Upper lobe of left lung (tissue), 6 donors: ENCODE measurements around the gene CRYBG1. TPM values are rescaled to one million over a fixed set of nuclear protein-coding genes. Genes with fewer than 3 reads are reported as not detected.

ENCODE experiments used
- ATAC-seq, 2 donors: fragments of 200-7000 bp; cut with Tn5 transposase; one replicate each; pipeline ENCODE4 v1.9.1; 2022; ENCODE audit warnings: mild to moderate bottlenecking in 2 of 2, moderate library complexity in 2 of 2; ENCODE audit not compliant: low FRiP score in 2 of 2
- DNase-seq, 2 donors: peaks; one replicate each; pipeline ENCODE4 v3.0.0-alpha.2; 2019 to 2020
- H3K27ac ChIP-seq, 4 donors: fragments of 200-600 bp; sonication (generic); one replicate each; pipeline ENCODE4 v1.5.1; 2016 to 2019
- H3K27me3 ChIP-seq, 4 donors: fragments of 200-600 bp; sonication (generic); one replicate each; pipeline ENCODE4 v1.5.1; 2017 to 2019
- H3K36me3 ChIP-seq, 4 donors: fragments of 200-600 bp; sonication (generic); one replicate each; pipeline ENCODE4 v1.5.1; 2016 to 2019
- H3K4me1 ChIP-seq, 4 donors: fragments of 200-600 bp; sonication (generic); one replicate each; pipeline ENCODE4 v1.5.1; 2018 to 2019
- H3K4me3 ChIP-seq, 4 donors: fragments of 200-600 bp; sonication (generic); one replicate each; pipeline ENCODE4 v1.5.1; 2017 to 2019; ENCODE audit warnings: mild to moderate bottlenecking in 2 of 4, moderate library complexity in 1 of 4
- H3K9me3 ChIP-seq, 4 donors: fragments of 200-600 bp; sonication (generic); one replicate each; pipeline ENCODE4 v1.5.1; 2018 to 2019
- EP300 ChIP-seq, 4 donors: sonication (generic); formaldehyde crosslinking; IDR thresholded peaks; one replicate each; pipeline ENCODE4 v1.5.1; 2017; ENCODE audit warnings: antibody characterized with exemption in 4 of 4, control low read depth in 2 of 4
- POLR2A ChIP-seq, 4 donors: fragments of 450-650 bp; IDR thresholded peaks; one replicate each; pipeline ENCODE4 v1.5.1; 2016 to 2017; ENCODE audit warnings: antibody characterized with exemption in 4 of 4, mild to moderate bottlenecking in 2 of 4
- POLR2AphosphoS5 ChIP-seq, 2 donors: sonication (generic); formaldehyde crosslinking; IDR thresholded peaks; one replicate each; pipeline ENCODE4 v1.5.1; 2017; ENCODE audit warnings: antibody characterized with exemption in 2 of 2
- WGBS, 2 donors: methylation state at CpG; one replicate each; pipeline ENCODE4 v1.1.5; 2017 to 2018; 5-methylcytosine and 5-hydroxymethylcytosine counted together
- total RNA-seq, 6 donors: library from RNA; depleted of rRNA in 4 of 6; stranded (reverse); fragments of >200 nt in 4 of 6; gene quantifications; one replicate each; pipeline versions ENCODE4 v1.1.0 to v1.2.1, GENCODE V29; 2016 to 2021
- TF ChIP-seq, protein P1 (sequence below), 6 experiments: fragments of 450-650 bp in 4 of 6; fragments of 200-600 bp in 2 of 6; sonication (generic) in 2 of 6; IDR thresholded peaks; one replicate each; pipeline ENCODE4 v1.5.1; 2016 to 2019; ENCODE audit warnings: antibody characterized with exemption in 6 of 6
- donor health status: DM: no; HTN: no; CAD: no; lungs with moderate emphysema.
- donor health status: DM: no; HTN: yes; CAD: no; lungs with severe emphysema.

CRYBG1 gene
- total RNA-seq, 6 donors from 2014 or later: 17.8 to 35.1 (median 25.5) TPM

- Histone ChIP-seq H3K4me3 (no peak overlapping the region), H3K4me1 (no peaks in the 10 kb centered on the region), H3K9me3 (no peaks in the 10 kb centered on the region), H3K36me3 (no peaks in the 10 kb centered on the region), H3K27me3 (no peaks in the 10 kb centered on the region), H3K27ac (no peak overlapping the region)
- TF ChIP-seq, protein P1, sequence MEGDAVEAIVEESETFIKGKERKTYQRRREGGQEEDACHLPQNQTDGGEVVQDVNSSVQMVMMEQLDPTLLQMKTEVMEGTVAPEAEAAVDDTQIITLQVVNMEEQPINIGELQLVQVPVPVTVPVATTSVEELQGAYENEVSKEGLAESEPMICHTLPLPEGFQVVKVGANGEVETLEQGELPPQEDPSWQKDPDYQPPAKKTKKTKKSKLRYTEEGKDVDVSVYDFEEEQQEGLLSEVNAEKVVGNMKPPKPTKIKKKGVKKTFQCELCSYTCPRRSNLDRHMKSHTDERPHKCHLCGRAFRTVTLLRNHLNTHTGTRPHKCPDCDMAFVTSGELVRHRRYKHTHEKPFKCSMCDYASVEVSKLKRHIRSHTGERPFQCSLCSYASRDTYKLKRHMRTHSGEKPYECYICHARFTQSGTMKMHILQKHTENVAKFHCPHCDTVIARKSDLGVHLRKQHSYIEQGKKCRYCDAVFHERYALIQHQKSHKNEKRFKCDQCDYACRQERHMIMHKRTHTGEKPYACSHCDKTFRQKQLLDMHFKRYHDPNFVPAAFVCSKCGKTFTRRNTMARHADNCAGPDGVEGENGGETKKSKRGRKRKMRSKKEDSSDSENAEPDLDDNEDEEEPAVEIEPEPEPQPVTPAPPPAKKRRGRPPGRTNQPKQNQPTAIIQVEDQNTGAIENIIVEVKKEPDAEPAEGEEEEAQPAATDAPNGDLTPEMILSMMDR (IDR thresholded peaks at IDR 0.05): no peak
- TF ChIP-seq POLR2A (IDR thresholded peaks at IDR 0.05) (no peak), EP300 (IDR thresholded peaks at IDR 0.05) (no peak), POLR2AphosphoS5 (IDR thresholded peaks at IDR 0.05) (no peak)
- no peak for ATAC-seq
- no peak for DNase-seq
Measured at GRCh38 chr6:106461084-106461483, 100.6 kb downstream of the CRYBG1 start.

GRCh38 chr6:106462923-106463557 is 102.5 kb downstream of the CRYBG1 start:
- H3K36me3 ChIP-seq: no peaks in the 10 kb centered on the region
- TF ChIP-seq POLR2A (IDR thresholded peaks at IDR 0.05) (no peak), POLR2AphosphoS5 (IDR thresholded peaks at IDR 0.05) (no peak), EP300 (IDR thresholded peaks at IDR 0.05) (no peak)
- TF ChIP-seq, protein P1 (IDR thresholded peaks at IDR 0.05): no peak
- DNase-seq (no peak), ATAC-seq (no peak)
- 91 to 100% methylated on average over 2 of the region's 2 CpGs for WGBS, 2 donors
- H3K4me1 ChIP-seq: no peaks in the 10 kb centered on the region
- H3K9me3 ChIP-seq: no peaks in the 10 kb centered on the region
- H3K27me3 ChIP-seq: no peaks in the 10 kb centered on the region
- no peak overlapping the region for H3K4me3 ChIP-seq
- H3K27ac ChIP-seq: no peak overlapping the region

DNA sequence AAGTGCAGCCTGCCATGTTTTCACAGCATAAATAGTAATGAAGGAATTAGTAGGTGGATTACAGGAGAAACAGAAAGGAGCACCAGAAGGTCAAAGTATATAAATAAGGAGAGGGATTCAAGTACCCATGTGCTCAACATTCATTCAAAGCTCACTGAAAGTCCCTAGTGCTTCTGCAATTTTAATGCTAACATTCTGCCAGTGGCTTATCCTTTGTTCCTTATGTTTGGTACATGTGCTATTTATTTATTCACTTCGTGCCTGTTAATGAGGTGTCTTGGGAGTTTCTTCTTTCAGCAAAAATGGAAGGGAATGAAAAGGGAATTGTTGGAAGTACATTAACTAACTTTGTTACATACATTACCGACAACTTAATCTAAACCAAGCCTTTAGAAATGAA is 105.7 kb downstream of the CRYBG1 start:
- Histone ChIP-seq H3K4me1 (no peaks in the 10 kb centered on the region), H3K27ac (no peak overlapping the region), H3K36me3 (no peaks in the 10 kb centered on the region), H3K9me3 (no peaks in the 10 kb centered on the region), H3K27me3 (no peaks in the 10 kb centered on the region), H3K4me3 (no peak overlapping the region)
- TF ChIP-seq, protein P1 (IDR thresholded peaks at IDR 0.05): no peak
- no peak for TF ChIP-seq POLR2A (IDR thresholded peaks at IDR 0.05)
- no peak for TF ChIP-seq POLR2AphosphoS5 (IDR thresholded peaks at IDR 0.05)
- TF ChIP-seq EP300 (IDR thresholded peaks at IDR 0.05): no peak
- no peak for ATAC-seq
- 69 to 73% methylated on average over 2 of the region's 2 CpGs for WGBS, 2 donors
- DNase-seq: no peak

- WGBS, 2 donors: 85 to 88% methylated on average over 2 of the region's 2 CpGs
- H3K27me3 ChIP-seq: no peaks in the 10 kb centered on the region
- DNase-seq (no peak), ATAC-seq (no peak)
- TF ChIP-seq POLR2A (IDR thresholded peaks at IDR 0.05) (no peak), EP300 (IDR thresholded peaks at IDR 0.05) (no peak), POLR2AphosphoS5 (IDR thresholded peaks at IDR 0.05) (no peak)
- TF ChIP-seq, protein P1 (IDR thresholded peaks at IDR 0.05): no peak
- no peak overlapping the region for H3K27ac ChIP-seq
- no peaks in the 10 kb centered on the region for H3K36me3 ChIP-seq
- no peaks in the 10 kb centered on the region for H3K9me3 ChIP-seq
- H3K4me1 ChIP-seq: no peaks in the 10 kb centered on the region
- no peak overlapping the region for H3K4me3 ChIP-seq
Measured at GRCh38 chr6:106468935-106469334, 108.4 kb downstream of the CRYBG1 start.

GRCh38 chr6:106469882-106470281 is 109.4 kb downstream of the CRYBG1 start:
- DNase-seq (no peak), ATAC-seq (no peak)
- TF ChIP-seq EP300 (IDR thresholded peaks at IDR 0.05) (no peak), POLR2AphosphoS5 (IDR thresholded peaks at IDR 0.05) (no peak), POLR2A (IDR thresholded peaks at IDR 0.05) (no peak)
- TF ChIP-seq, protein P1 (IDR thresholded peaks at IDR 0.05): no peak
- Histone ChIP-seq H3K36me3 (no peaks in the 10 kb centered on the region), H3K27me3 (no peaks in the 10 kb centered on the region), H3K4me1 (no peaks in the 10 kb centered on the region), H3K9me3 (no peaks in the 10 kb centered on the region), H3K4me3 (no peak overlapping the region), H3K27ac (no peak overlapping the region)
- 58 to 81% methylated on average over 2 to 4 of the region's 4 CpGs for WGBS, 2 donors
